ENCODE measurements around the gene SENP1. TPM values are rescaled to one million over a fixed set of nuclear protein-coding genes. Genes with fewer than 3 reads are reported as not detected.

Gene SENP1
- total and polyA plus RNA-seq, 4 donors: 3.5 to 30.8 (median 12.9) TPM

- H3K27me3 ChIP-seq (ENCODE audit: control insufficient read depth in 3 of 3, insufficient read depth in 3 of 3, low read length in 2 of 3): peaks cover 0 to 60% (median 31%) of the 10 kb centered on the region in 3 donors
Observed at GRCh38 chr12:48008950-48009349, 96.9 kb downstream of the SENP1 start.

GRCh38 chr12:48008349-48008748 is 97.5 kb downstream of the SENP1 start:
- WGBS, 2 donors: 53 to 77% methylated on average over 2 of the region's 2 CpGs
- Histone ChIP-seq H3K9ac (ENCODE audit: insufficient read depth in 1 of 2, low read length in 2 of 2) (no peak overlapping the region), H3K4me1 (ENCODE audit: control insufficient read depth in 5 of 5, insufficient read depth in 5 of 5, low read length in 5 of 5) (peaks cover 0 to 24% (median 10%) of the 10 kb centered on the region in 5 donors), H3K9me3 (ENCODE audit: control insufficient read depth in 4 of 4, insufficient read depth in 3 of 4, low read length in 3 of 4) (no peaks in the 10 kb centered on the region), H3K36me3 (ENCODE audit: control insufficient read depth in 4 of 4, insufficient read depth in 4 of 4, low read length in 4 of 4) (no peaks in the 10 kb centered on the region), H3K27ac (ENCODE audit: low read depth in 1 of 2, low read length in 1 of 2) (no peak overlapping the region), H3K27me3 (ENCODE audit: control insufficient read depth in 3 of 3, insufficient read depth in 3 of 3, low read length in 2 of 3) (peaks cover 0 to 65% (median 36%) of the 10 kb centered on the region in 3 donors), H3K4me3 (no peak overlapping the region)
- TF ChIP-seq CTCF (IDR thresholded peaks at IDR 0.05; ENCODE audit: control extremely low read depth, extremely low read depth): no peak
- no peak for ATAC-seq (ENCODE audit: insufficient read depth, low FRiP score)
- no peak for DNase-seq

More at GRCh38 chr12:48008950-48009349, 96.9 kb downstream of the SENP1 start:
- no peak overlapping the region for H3K9ac ChIP-seq (ENCODE audit: insufficient read depth in 1 of 2, low read length in 2 of 2)
- no peaks in the 10 kb centered on the region for H3K36me3 ChIP-seq (ENCODE audit: control insufficient read depth in 4 of 4, insufficient read depth in 4 of 4, low read length in 4 of 4)
- no peak overlapping the region for H3K4me3 ChIP-seq
- ATAC-seq (ENCODE audit: insufficient read depth, low FRiP score): no peak
- WGBS, 2 donors: 80 to 85% methylated on average over 4 of the region's 4 CpGs
- H3K4me1 ChIP-seq (ENCODE audit: control insufficient read depth in 5 of 5, insufficient read depth in 5 of 5, low read length in 5 of 5): peaks cover 0 to 18% (median 10%) of the 10 kb centered on the region in 5 donors
- DNase-seq: no peak
- no peaks in the 10 kb centered on the region for H3K9me3 ChIP-seq (ENCODE audit: control insufficient read depth in 4 of 4, insufficient read depth in 3 of 4, low read length in 3 of 4)
- no peak overlapping the region for H3K27ac ChIP-seq (ENCODE audit: low read depth in 1 of 2, low read length in 1 of 2)
- no peak for TF ChIP-seq CTCF (IDR thresholded peaks at IDR 0.05; ENCODE audit: control extremely low read depth, extremely low read depth)

GRCh38 chr12:48007206-48007605 is 98.7 kb downstream of the SENP1 start:
- peaks cover 0 to 72% (median 46%) of the 10 kb centered on the region in 3 donors for H3K27me3 ChIP-seq (ENCODE audit: control insufficient read depth in 3 of 3, insufficient read depth in 3 of 3, low read length in 2 of 3)
- WGBS, 2 donors: 92 to 96% methylated on average over 4 of the region's 4 CpGs
- no peaks in the 10 kb centered on the region for H3K36me3 ChIP-seq (ENCODE audit: control insufficient read depth in 4 of 4, insufficient read depth in 4 of 4, low read length in 4 of 4)
- no peak overlapping the region for H3K9ac ChIP-seq (ENCODE audit: insufficient read depth in 1 of 2, low read length in 2 of 2)
- H3K4me1 ChIP-seq (ENCODE audit: control insufficient read depth in 5 of 5, insufficient read depth in 5 of 5, low read length in 5 of 5): peaks cover 0 to 36% (median 10%) of the 10 kb centered on the region in 5 donors
- no peak overlapping the region for H3K27ac ChIP-seq (ENCODE audit: low read depth in 1 of 2, low read length in 1 of 2)
- no peak overlapping the region for H3K4me3 ChIP-seq
- DNase-seq: no peak
- no peak for ATAC-seq (ENCODE audit: insufficient read depth, low FRiP score)
- TF ChIP-seq CTCF (IDR thresholded peaks at IDR 0.05; ENCODE audit: control extremely low read depth, extremely low read depth): no peak
- H3K9me3 ChIP-seq (ENCODE audit: control insufficient read depth in 4 of 4, insufficient read depth in 3 of 4, low read length in 3 of 4): no peaks in the 10 kb centered on the region

- TF ChIP-seq CTCF (IDR thresholded peaks at IDR 0.05; ENCODE audit: control extremely low read depth, extremely low read depth): no peak
- Histone ChIP-seq H3K9me3 (ENCODE audit: control insufficient read depth in 4 of 4, insufficient read depth in 3 of 4, low read length in 3 of 4) (no peaks in the 10 kb centered on the region), H3K9ac (ENCODE audit: insufficient read depth in 1 of 2, low read length in 2 of 2) (no peak overlapping the region), H3K4me3 (no peak overlapping the region), H3K27me3 (ENCODE audit: control insufficient read depth in 3 of 3, insufficient read depth in 3 of 3, low read length in 2 of 3) (peaks cover 0 to 79% (median 58%) of the 10 kb centered on the region in 3 donors), H3K27ac (ENCODE audit: low read depth in 1 of 2, low read length in 1 of 2) (no peak overlapping the region), H3K4me1 (ENCODE audit: control insufficient read depth in 5 of 5, insufficient read depth in 5 of 5, low read length in 5 of 5) (peaks cover 0 to 51% (median 10%) of the 10 kb centered on the region in 5 donors), H3K36me3 (ENCODE audit: control insufficient read depth in 4 of 4, insufficient read depth in 4 of 4, low read length in 4 of 4) (no peaks in the 10 kb centered on the region)
- ATAC-seq (ENCODE audit: insufficient read depth, low FRiP score): no peak
- no peak for DNase-seq
Observed at GRCh38 chr12:48005750-48006021, 100.2 kb downstream of the SENP1 start.
